Endodermal cell (in vitro differentiated cells): ENCODE data around the gene MALRD1. TPM values are rescaled to one million over a fixed set of nuclear protein-coding genes. Genes with fewer than 3 reads are reported as not detected.

Source experiments
- DNase-seq: peaks from one replicate; pipeline ENCODE4 v3.0.0-alpha.2; 2017
- H3K27ac ChIP-seq: 2 replicates; pipeline ENCODE4 v1.5.1; 2013; ENCODE audit warnings: mild to moderate bottlenecking, low read depth, low read length, moderate library complexity
- H3K27me3 ChIP-seq: 2 replicates; pipeline ENCODE4 v1.6.1; 2013; ENCODE audit warnings: mild to moderate bottlenecking, low read length, moderate library complexity; ENCODE audit not compliant: insufficient read depth, control insufficient read depth, poor library complexity, severe bottlenecking
- H3K36me3 ChIP-seq: 2 replicates; pipeline ENCODE4 v1.7.0; 2013; ENCODE audit warnings: mild to moderate bottlenecking, low read length, moderate library complexity; ENCODE audit not compliant: control insufficient read depth, insufficient read depth
- H3K4me1 ChIP-seq: one replicate; pipeline ENCODE4 v1.7.0; 2013; ENCODE audit warnings: low read length; ENCODE audit not compliant: control insufficient read depth, insufficient read depth
- H3K4me3 ChIP-seq: 2 replicates; pipeline ENCODE4 v1.5.1; 2013; ENCODE audit warnings: mild to moderate bottlenecking, low read length, moderate library complexity
- H3K9ac ChIP-seq: 2 replicates; pipeline ENCODE4 v1.6.1; 2013; ENCODE audit warnings: mild to moderate bottlenecking, low read length, moderate library complexity; ENCODE audit not compliant: poor library complexity, severe bottlenecking; ENCODE audit errors: extremely low read depth
- H3K9me3 ChIP-seq: 2 replicates; pipeline ENCODE4 v1.6.1; 2013; ENCODE audit warnings: mild to moderate bottlenecking, low read length, moderate library complexity; ENCODE audit not compliant: control insufficient read depth
- H3K27ac Mint-ChIP-seq: 2 replicates; pipeline ENCODE4 v1.8.0; 2020; ENCODE audit warnings: mixed read lengths
- H3K27me3 Mint-ChIP-seq: 2 replicates; pipeline ENCODE4 v1.8.0; 2021; ENCODE audit warnings: mild to moderate bottlenecking, mixed read lengths; ENCODE audit not compliant: insufficient read depth
- H3K36me3 Mint-ChIP-seq: 2 replicates; pipeline ENCODE4 v1.8.0; 2020; ENCODE audit warnings: low read depth, mixed read lengths
- H3K4me1 Mint-ChIP-seq: 2 replicates; pipeline ENCODE4 v1.8.0; 2020; ENCODE audit warnings: mixed read lengths
- H3K4me3 Mint-ChIP-seq: 2 replicates; pipeline ENCODE4 v1.8.0; 2020; ENCODE audit warnings: mild to moderate bottlenecking, moderate library complexity, mixed read lengths
- H3K9me3 Mint-ChIP-seq: 2 replicates; pipeline ENCODE4 v1.8.0; 2020; ENCODE audit warnings: mild to moderate bottlenecking, mixed read lengths
- whole genome bisulfite sequencing, 2 experiments: methylation state at CpG; one replicate each; pipeline versions ENCODE4 v1.1.5 to v1.1.7; 2013; ENCODE audit warnings: missing lambda C conversion rate in 2 of 2, mixed read lengths in 1 of 2; ENCODE audit not compliant: insufficient coverage in 1 of 2, insufficient read length in 1 of 2; 5-methylcytosine and 5-hydroxymethylcytosine counted together
- total RNA-seq, 2 donors: library from RNA; stranded (reverse); fragmentation: NEBNext Ultra II Directional in 1 of 2; extraction: Animal tissue kit (Norgen Biotek cat#: 25700) in 1 of 2; gene quantifications; 2 replicates in 1 of 2; 3 replicates in 1 of 2; pipeline ENCODE4 v1.2.1, GENCODE V29; 2021
- TF ChIP-seq, protein P1 (sequence below): fragments of 200-600 bp; sonication (generic); conservative IDR thresholded peaks from 2 replicates; pipeline ENCODE4 v1.5.0; 2021; ENCODE audit warnings: antibody characterized with exemption, mild to moderate bottlenecking

MALRD1 gene
- total RNA-seq, 2 donors from 2014 or later = 0.64 to 1.5 TPM

DNA sequence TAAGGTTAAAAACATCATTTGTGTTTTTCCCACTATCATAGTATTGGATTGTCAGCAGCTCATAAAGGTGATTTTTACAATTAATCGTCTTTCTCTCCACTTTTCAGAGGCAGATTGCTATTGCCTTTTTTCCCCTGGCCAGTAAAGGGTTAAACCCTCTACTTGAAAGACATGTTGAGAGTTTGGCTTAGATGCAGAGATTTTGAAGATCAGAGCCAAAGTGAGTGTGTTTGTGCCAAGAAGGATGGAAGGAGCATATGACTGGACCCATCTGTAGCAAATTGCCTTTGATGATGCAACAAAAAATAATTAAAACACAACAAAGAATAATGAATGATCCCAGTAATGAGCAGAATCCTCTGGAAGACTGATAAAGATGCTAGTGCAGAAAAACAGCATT, 373.1 kb downstream of the MALRD1 start:
- DNase-seq = no peak
- H3K4me3 Mint-ChIP-seq = no peak overlapping the region
- Histone ChIP-seq H3K4me1 (no peaks in the 10 kb centered on the region), H3K27me3 (no peaks in the 10 kb centered on the region), H3K27ac (no peak overlapping the region), H3K4me3 (no peak overlapping the region), H3K9me3 (no peaks in the 10 kb centered on the region), H3K9ac (no peak overlapping the region), H3K36me3 (no peaks in the 10 kb centered on the region)
- 86% methylated on average over 1 of the region's 1 CpG; no CpG with 5 or more reads in 1 of the 2 experiments for WGBS, 2 experiments
- H3K4me1 Mint-ChIP-seq = peaks cover 3% of the 10 kb centered on the region
- no peak overlapping the region for H3K27ac Mint-ChIP-seq
- H3K27me3 Mint-ChIP-seq = peaks cover 11% of the 10 kb centered on the region
- no peaks in the 10 kb centered on the region for H3K36me3 Mint-ChIP-seq
- TF ChIP-seq, protein P1, sequence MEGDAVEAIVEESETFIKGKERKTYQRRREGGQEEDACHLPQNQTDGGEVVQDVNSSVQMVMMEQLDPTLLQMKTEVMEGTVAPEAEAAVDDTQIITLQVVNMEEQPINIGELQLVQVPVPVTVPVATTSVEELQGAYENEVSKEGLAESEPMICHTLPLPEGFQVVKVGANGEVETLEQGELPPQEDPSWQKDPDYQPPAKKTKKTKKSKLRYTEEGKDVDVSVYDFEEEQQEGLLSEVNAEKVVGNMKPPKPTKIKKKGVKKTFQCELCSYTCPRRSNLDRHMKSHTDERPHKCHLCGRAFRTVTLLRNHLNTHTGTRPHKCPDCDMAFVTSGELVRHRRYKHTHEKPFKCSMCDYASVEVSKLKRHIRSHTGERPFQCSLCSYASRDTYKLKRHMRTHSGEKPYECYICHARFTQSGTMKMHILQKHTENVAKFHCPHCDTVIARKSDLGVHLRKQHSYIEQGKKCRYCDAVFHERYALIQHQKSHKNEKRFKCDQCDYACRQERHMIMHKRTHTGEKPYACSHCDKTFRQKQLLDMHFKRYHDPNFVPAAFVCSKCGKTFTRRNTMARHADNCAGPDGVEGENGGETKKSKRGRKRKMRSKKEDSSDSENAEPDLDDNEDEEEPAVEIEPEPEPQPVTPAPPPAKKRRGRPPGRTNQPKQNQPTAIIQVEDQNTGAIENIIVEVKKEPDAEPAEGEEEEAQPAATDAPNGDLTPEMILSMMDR = no peak
- H3K9me3 Mint-ChIP-seq = no peaks in the 10 kb centered on the region

DNA sequence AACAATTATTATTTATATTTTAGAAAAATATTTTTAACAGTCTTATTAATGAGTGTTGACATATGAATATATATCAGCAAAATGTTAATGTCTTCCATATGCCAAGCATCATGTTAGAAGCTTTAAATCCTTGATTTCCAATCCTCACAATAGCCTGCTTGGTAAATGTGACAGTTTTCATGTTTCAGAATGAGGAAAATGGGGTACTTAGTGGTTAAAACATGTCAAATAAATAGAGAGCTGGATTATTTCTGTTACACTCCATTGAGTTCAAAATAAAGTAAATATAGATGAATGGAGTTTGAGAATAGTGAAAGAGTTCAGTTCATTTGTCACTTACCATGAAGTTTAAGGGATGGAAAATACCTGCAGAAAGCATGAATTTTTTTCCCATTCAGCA, 377.4 kb downstream of the MALRD1 start:
- H3K4me3 ChIP-seq = no peak overlapping the region
- TF ChIP-seq, protein P1 = no peak
- H3K9me3 ChIP-seq = no peaks in the 10 kb centered on the region
- H3K36me3 Mint-ChIP-seq = no peaks in the 10 kb centered on the region
- no peak overlapping the region for H3K4me3 Mint-ChIP-seq
- H3K36me3 ChIP-seq = no peaks in the 10 kb centered on the region
- no peaks in the 10 kb centered on the region for H3K27me3 ChIP-seq
- H3K27ac Mint-ChIP-seq = no peak overlapping the region
- no peaks in the 10 kb centered on the region for H3K27me3 Mint-ChIP-seq
- H3K27ac ChIP-seq = no peak overlapping the region
- no peak overlapping the region for H3K9ac ChIP-seq
- H3K9me3 Mint-ChIP-seq = no peaks in the 10 kb centered on the region
- H3K4me1 Mint-ChIP-seq = no peaks in the 10 kb centered on the region
- no peaks in the 10 kb centered on the region for H3K4me1 ChIP-seq
- no peak for DNase-seq

DNA sequence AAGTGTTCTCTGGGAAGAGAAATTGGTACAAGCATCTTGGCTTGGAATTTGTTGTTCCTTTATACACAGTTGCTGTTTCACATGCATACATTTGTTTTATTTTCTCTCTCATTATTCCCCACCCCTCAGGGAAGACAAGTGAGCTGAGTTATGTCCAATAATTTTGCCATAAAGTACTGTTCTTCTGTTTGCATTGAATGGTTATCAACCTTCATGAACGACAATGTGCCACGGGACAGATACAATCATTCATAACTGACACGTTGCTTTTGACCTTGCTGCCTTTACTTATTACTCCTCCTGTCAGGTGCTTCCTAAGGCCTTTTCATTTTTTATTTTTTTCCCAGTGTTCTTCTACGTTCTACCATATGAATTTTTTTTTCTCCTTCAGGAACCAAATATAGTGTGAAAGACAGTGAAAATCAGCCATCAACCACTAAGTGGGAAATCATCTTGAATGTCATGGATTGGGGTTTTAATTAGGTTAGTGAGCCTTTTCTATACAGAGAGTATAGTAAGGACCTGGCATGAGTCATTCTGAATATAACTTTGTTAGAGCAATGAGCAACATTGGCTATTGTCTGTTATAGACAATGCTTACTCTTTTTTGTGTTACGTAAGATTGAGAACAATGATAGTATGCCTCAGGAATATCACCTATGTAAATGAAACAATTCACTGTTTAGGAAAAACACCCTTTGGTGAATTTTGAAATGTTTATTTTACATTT, 383.2 kb downstream of the MALRD1 start:
- WGBS, 2 experiments = 80 to 100% methylated on average over 3 to 5 of the region's 5 CpGs
- Histone ChIP-seq H3K4me3 (no peak overlapping the region), H3K36me3 (no peaks in the 10 kb centered on the region), H3K9ac (no peak overlapping the region), H3K27ac (no peak overlapping the region), H3K4me1 (no peaks in the 10 kb centered on the region), H3K27me3 (no peaks in the 10 kb centered on the region), H3K9me3 (no peaks in the 10 kb centered on the region)
- Mint-ChIP-seq H3K9me3 (no peaks in the 10 kb centered on the region), H3K4me1 (no peaks in the 10 kb centered on the region), H3K27ac (no peak overlapping the region), H3K36me3 (no peaks in the 10 kb centered on the region), H3K27me3 (no peaks in the 10 kb centered on the region), H3K4me3 (no peak overlapping the region)
- DNase-seq = no peak
- TF ChIP-seq, protein P1 = no peak
